ENCODE measurements around the gene NSUN3. TPM values are rescaled to one million over a fixed set of nuclear protein-coding genes. Genes with fewer than 3 reads are reported as not detected.

The NSUN3 gene
- total and polyA plus RNA-seq, 8 donors: 2.4 to 88.8 (median 16.9) TPM

- 59 to 77% (median 68%) methylated on average over 6 of the region's 6 CpGs for WGBS, 5 donors
- H3K27ac ChIP-seq: no peak overlapping the region
- H3K4me1 ChIP-seq: no peaks in the 10 kb centered on the region
- no peaks in the 10 kb centered on the region for H3K36me3 ChIP-seq
- intact Hi-C loops (cut with DNase I; ENCODE audit: low total_unique reads): no loop called here
- H3K4me3 ChIP-seq: no peak overlapping the region
- H3K9me3 ChIP-seq: no peaks in the 10 kb centered on the region
- H3K27me3 ChIP-seq: no peaks in the 10 kb centered on the region
- TF ChIP-seq CTCF (IDR thresholded peaks at IDR 0.05): no peak
- no peak for TF ChIP-seq EP300 (IDR thresholded peaks at IDR 0.05)
- TF ChIP-seq POLR2AphosphoS5 (IDR thresholded peaks at IDR 0.05): no peak
- TF ChIP-seq POLR2A (IDR thresholded peaks at IDR 0.05): no peak
- no peak for DNase-seq
Observed at GRCh38 chr3:94176988-94177745, 114.3 kb downstream of the NSUN3 start.

Other genes with a start within 250 kb of the NSUN3 start
- 10 to 100 TPM in 3 of 5 donors, 1 to 10 TPM in 2; 2.3 to 37.5 (median 14.2) TPM for gene PROS1, start 89.2 kb upstream of the NSUN3 start, total RNA-seq
- 1 to 10 TPM; 2.2 to 7.4 (median 6.1) TPM for gene PROS1, start 89.2 kb upstream of the NSUN3 start, polyA plus RNA-seq
- gene ARL13B, start 82.9 kb upstream of the NSUN3 start, total RNA-seq: 10 to 100 TPM in 2 of 5 donors, 1 to 10 TPM in 2, under 1 TPM in 1; 0.45 to 23.2 (median 6.5) TPM
- 1 to 10 TPM; 2.4 to 5.2 (median 3.0) TPM for gene ARL13B, start 82.9 kb upstream of the NSUN3 start, polyA plus RNA-seq
- 1 to 10 TPM in 2 of 5 donors, not detected in 3; 1.7 to 7.5 TPM for gene STX19, start 34.5 kb upstream of the NSUN3 start, total RNA-seq
- gene STX19, start 34.5 kb upstream of the NSUN3 start, polyA plus RNA-seq: 10 to 100 TPM in 2 of 3 donors, 1 to 10 TPM in 1; 9.2 to 21.1 (median 10.4) TPM
- gene DHFR2, start 145 bp upstream of the NSUN3 start, total RNA-seq: 1 to 10 TPM; 1.4 to 6.2 (median 4.7) TPM
- 1 to 10 TPM; 1.1 to 2.5 (median 1.8) TPM for gene DHFR2, start 145 bp upstream of the NSUN3 start, polyA plus RNA-seq

Measured in stomach (tissue), 9 donors.